Measurements from ENCODE around the gene ZKSCAN7. TPM values are rescaled to one million over a fixed set of nuclear protein-coding genes. Genes with fewer than 3 reads are reported as not detected.

Gene ZKSCAN7
- total and polyA plus RNA-seq, 2 of the 13 experiments (the other 11 are each of a cell fraction or from before 2014, with no cell fraction given), result 2.3 to 3.8 TPM

- TF ChIP-seq MYC (CRISPR knock-in tag; IDR thresholded peaks at IDR 0.05; ENCODE audit: borderline replicate concordance) (peak; percentile 40; the same call in 1 of the 2 replicates), TCF7 (IDR thresholded peaks at IDR 0.05; ENCODE audit: low read depth) (no peak), PLSCR1 (CRISPR knock-in tag; IDR thresholded peaks at IDR 0.05; ENCODE audit: borderline replicate concordance) (no peak), KAT7 (CRISPR knock-in tag; IDR thresholded peaks at IDR 0.05; ENCODE audit: borderline replicate concordance) (no peak), ZNF740 (CRISPR knock-in tag; IDR thresholded peaks at IDR 0.05) (no peak), ZSCAN20 (CRISPR knock-in tag; IDR thresholded peaks at IDR 0.05; ENCODE audit: borderline replicate concordance) (no peak), NFE2 (CRISPR knock-in tag; IDR thresholded peaks at IDR 0.05) (no peak), ZNF275 (CRISPR knock-in tag; IDR thresholded peaks at IDR 0.05; ENCODE audit: borderline replicate concordance) (no peak), TEAD3 (CRISPR knock-in tag; optimal IDR thresholded peaks at IDR 0.05; ENCODE audit: borderline replicate concordance) (no peak), ZNF253 (CRISPR knock-in tag; IDR thresholded peaks at IDR 0.05; ENCODE audit: borderline replicate concordance) (no peak), ZFP36L1 (CRISPR knock-in tag; IDR thresholded peaks at IDR 0.05) (no peak), HMGXB3 (CRISPR knock-in tag; IDR thresholded peaks at IDR 0.05; ENCODE audit: borderline replicate concordance) (no peak; the same call in 1 of the 2 replicates), MBD4 (IDR thresholded peaks at IDR 0.05; ENCODE audit: borderline replicate concordance, low read length) (no peak), ZNF329 (CRISPR knock-in tag; IDR thresholded peaks at IDR 0.05; ENCODE audit: low read depth) (no peak), ZNF776 (CRISPR knock-in tag; IDR thresholded peaks at IDR 0.05) (peak; percentile 62; the same call in 1 of the 2 replicates), MTF1 (CRISPR knock-in tag; IDR thresholded peaks at IDR 0.05) (no peak), ZMYM3 (CRISPR knock-in tag; IDR thresholded peaks at IDR 0.05) (no peak), ZNF710 (CRISPR knock-in tag; IDR thresholded peaks at IDR 0.05; ENCODE audit: borderline replicate concordance) (no peak)
Observed at GRCh38 chr3:44554626-44555592, at the start of gene ZKSCAN7 (continued).
